Thoracic aorta endothelial cell (primary cell): ENCODE measurements around the gene CDRT15L2. TPM values are rescaled to one million over a fixed set of nuclear protein-coding genes. Genes with fewer than 3 reads are reported as not detected.

Experiments used
- small RNA-seq: library from RNA; depleted of rRNA; stranded (forward); fragments of <200 nt; gene quantifications from one replicate; pipeline ENCODE3, GENCODE V24; 2012
- total RNA-seq: library from RNA; depleted of rRNA; stranded (reverse); fragments of >200 nt; gene quantifications from 2 replicates; pipeline ENCODE4 v1.2.3, GENCODE V29; 2012

The CDRT15L2 gene
- total RNA-seq = not detected in 2 replicates

GRCh38 chr17:20579424-20579823 is at the start of gene CDRT15L2:
Gene CDRT15L2 (plus strand): TSS chr17:20579724. CDS start chr17:20579744, 20 bp downstream.

Small RNA genes lying within 50 kb of the gene (small RNA-seq; reads per million reads assigned to genes)
- gene AC015818.1 (not detected), gene AC087499.1 (not detected), gene AC087499.3 (not detected)

Other genes with a start within 250 kb of the CDRT15L2 start
- gene LGALS9B, start 112.2 kb upstream of the CDRT15L2 start, total RNA-seq = not detected in 2 replicates